Epithelial cell of proximal tubule (primary cell): Measurements from ENCODE around the gene RAB3IP. TPM values are rescaled to one million over a fixed set of nuclear protein-coding genes. Genes with fewer than 3 reads are reported as not detected.

Experiments used
- DNase-seq: peaks from one replicate; pipeline ENCODE4 v3.0.0-alpha.2; 2011; ENCODE audit warnings: low read depth
- H3K4me3 ChIP-seq: 2 replicates; pipeline ENCODE4 v1.5.1; 2011; ENCODE audit warnings: low read depth, mild to moderate bottlenecking, low read length
- total RNA-seq: library from RNA; depleted of rRNA; stranded (reverse); fragments of >200 nt; gene quantifications from 2 replicates; pipeline ENCODE4 v1.2.3, GENCODE V29; 2015
- TF ChIP-seq, protein P1 (sequence below): conservative IDR thresholded peaks from 2 replicates; pipeline ENCODE4 v1.5.1; 2012; ENCODE audit warnings: low read depth, mild to moderate bottlenecking, low read length

Gene RAB3IP, protein sequence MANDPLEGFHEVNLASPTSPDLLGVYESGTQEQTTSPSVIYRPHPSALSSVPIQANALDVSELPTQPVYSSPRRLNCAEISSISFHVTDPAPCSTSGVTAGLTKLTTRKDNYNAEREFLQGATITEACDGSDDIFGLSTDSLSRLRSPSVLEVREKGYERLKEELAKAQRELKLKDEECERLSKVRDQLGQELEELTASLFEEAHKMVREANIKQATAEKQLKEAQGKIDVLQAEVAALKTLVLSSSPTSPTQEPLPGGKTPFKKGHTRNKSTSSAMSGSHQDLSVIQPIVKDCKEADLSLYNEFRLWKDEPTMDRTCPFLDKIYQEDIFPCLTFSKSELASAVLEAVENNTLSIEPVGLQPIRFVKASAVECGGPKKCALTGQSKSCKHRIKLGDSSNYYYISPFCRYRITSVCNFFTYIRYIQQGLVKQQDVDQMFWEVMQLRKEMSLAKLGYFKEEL
- total RNA-seq, result 45.4 and 62.6 TPM in 2 replicates

DNA sequence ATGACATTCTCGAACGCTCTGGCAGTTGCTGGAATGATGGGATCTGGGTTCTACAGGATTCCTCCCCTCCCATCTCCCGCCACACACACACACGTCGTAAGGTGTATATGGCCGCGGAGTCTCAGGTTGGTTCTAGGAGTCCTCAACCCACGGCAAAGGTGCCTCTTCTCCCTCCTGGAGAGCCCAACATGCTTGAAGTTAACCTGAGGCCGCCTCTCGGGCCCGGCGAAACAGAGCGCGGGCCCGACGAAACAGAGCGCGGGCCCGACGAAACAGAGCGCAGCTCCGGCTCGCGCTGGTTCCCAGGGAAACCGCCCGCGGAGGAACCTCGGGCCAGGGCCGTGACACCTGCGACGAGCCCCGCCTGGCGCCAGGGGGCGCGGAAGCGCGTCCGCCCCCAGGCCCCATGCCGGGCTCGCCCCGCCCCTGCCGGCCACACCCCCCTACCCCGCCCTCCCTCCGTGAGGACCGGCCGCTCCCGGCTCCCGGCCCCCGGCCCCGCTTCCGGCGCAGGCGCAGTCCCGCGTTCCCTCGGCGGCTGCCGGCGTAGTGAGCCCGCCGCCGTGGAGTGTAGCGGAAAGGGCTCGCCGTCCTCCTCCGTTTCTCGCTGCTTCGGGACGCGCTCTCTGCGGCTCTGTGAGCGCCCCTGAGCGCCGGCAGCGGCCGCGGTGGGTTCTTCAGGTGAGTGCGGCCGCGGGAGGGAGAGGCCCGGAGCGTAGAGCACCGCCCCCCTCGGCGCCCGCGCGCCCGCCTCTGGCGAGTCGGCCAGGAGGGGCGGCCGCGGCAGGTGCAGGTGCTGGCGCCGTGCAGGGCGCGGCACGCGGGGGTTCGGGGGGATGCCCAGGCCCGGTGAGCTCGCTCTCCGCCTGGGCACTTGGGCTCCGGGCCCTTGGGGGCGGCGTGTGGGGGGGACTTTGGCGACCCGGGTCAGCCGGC is at the start of gene RAB3IP:
TSS of gene RAB3IP (plus strand) at position 510 of the 936 bp plus-strand sequence. CDS start 16,549 bp downstream, outside the sequence.
- TF ChIP-seq, protein P1, sequence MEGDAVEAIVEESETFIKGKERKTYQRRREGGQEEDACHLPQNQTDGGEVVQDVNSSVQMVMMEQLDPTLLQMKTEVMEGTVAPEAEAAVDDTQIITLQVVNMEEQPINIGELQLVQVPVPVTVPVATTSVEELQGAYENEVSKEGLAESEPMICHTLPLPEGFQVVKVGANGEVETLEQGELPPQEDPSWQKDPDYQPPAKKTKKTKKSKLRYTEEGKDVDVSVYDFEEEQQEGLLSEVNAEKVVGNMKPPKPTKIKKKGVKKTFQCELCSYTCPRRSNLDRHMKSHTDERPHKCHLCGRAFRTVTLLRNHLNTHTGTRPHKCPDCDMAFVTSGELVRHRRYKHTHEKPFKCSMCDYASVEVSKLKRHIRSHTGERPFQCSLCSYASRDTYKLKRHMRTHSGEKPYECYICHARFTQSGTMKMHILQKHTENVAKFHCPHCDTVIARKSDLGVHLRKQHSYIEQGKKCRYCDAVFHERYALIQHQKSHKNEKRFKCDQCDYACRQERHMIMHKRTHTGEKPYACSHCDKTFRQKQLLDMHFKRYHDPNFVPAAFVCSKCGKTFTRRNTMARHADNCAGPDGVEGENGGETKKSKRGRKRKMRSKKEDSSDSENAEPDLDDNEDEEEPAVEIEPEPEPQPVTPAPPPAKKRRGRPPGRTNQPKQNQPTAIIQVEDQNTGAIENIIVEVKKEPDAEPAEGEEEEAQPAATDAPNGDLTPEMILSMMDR, result peak; percentile 49
- DNase-seq, result no peak
- peak within 1 kb of the TSS; percentile 89 for H3K4me3 ChIP-seq

DNA sequence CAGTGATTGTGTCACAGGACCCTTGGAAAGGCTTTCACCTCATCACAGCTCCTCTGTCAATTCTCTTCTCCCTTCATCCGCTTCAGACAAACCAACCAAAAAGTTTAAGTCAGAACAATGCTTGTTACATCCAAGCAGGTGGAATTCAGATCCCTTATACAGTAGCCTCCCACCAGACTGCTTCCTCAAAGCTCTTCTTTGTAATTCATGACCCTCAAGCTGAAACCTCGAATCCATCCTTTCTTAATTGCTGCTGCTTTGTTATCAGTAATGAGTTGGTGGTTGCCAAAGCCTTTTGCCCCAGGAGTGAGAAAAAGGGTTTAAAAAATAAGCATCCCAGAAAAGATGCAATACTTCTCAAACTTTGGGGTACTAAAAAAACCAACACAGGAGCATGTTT is 49.0 kb upstream of the RAB3IP start:
- no peak for DNase-seq
- no peak overlapping the region for H3K4me3 ChIP-seq
- TF ChIP-seq, protein P1, result no peak

DNA sequence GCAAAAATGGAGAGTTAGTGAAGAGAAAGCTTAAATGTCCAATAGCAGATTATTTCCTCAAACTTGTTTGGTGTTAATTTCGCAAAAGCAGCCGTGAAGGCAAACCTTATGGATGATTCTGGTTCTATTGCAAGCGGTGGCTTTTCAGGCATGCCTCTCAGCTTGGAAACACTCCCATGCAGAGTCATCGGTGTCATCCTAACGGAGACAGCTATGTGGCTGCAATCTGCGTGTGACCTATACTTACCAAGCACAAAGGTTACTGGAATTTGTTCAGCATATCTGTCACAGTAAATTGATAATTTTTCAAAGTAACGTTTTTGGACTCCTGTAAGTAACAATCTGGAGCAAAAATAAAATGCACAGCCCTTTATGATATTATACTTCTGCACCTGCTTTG is 44.5 kb upstream of the RAB3IP start:
- TF ChIP-seq, protein P1, result no peak
- no peak for DNase-seq
- H3K4me3 ChIP-seq, result no peak overlapping the region

DNA sequence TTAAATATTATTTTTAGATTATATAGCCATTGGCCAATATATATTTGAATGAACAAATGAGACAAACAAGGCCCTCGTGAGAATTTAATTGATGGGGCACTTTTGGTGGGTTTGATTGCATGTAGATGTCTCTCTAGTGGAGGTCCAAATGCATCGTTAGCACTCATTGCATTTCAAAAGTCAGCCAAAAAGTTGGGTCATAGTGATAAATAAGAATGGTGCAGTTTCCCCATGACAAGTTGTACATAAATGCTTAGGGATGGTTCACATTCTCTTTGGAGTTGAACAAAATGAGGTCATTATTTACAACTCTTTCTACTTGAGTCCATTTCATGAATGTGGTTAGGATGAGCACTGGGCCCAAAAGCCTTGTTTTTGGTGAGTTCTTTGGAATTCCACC is 40.6 kb upstream of the RAB3IP start:
- H3K4me3 ChIP-seq, result no peak overlapping the region
- TF ChIP-seq, protein P1, result no peak
- no peak for DNase-seq

DNA sequence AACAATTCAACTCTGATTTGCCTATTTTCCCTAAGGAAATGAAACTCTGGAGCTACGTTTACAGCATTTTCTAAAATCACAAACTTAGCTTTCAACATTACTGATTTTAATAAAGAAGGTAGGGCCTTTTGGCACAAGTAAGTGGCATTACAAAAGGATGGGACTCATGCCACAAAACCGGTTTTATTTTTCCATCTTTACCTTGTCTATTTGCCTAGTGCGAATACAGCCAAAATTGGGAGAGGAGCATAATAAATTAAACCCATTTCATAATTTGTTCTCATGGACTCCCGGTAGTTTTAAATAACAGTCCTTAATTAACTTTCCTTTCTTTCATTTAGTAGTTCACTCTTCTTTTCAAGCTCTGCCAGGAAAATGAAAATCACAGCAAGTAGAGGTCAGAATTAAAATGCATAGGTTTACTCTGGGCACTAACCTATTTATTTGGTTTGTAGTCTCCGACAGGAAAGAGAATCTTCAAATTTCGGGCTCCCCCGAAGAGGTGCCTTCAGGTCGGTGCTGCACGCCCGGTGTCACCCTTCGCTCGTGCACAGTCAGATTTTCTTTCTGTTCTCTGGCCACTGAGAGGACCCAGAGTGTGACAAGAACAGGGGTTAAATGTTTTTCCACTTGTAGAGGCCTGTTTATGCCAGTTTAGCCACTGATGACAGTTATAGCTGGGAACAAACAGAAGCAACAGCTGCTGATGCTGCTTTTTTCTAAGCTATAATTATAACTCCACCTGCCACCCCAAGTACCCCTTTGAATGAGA is 39.7 kb upstream of the RAB3IP start, which contains the start of gene BEST3:
TSS of gene BEST3 (minus strand) at position 535 of the 772 bp plus-strand sequence. CDS start 1,505 bp downstream, outside the sequence.
- TF ChIP-seq, protein P1, result no peak
- DNase-seq, result no peak
- H3K4me3 ChIP-seq, result no peak within 1 kb of the TSS

DNA sequence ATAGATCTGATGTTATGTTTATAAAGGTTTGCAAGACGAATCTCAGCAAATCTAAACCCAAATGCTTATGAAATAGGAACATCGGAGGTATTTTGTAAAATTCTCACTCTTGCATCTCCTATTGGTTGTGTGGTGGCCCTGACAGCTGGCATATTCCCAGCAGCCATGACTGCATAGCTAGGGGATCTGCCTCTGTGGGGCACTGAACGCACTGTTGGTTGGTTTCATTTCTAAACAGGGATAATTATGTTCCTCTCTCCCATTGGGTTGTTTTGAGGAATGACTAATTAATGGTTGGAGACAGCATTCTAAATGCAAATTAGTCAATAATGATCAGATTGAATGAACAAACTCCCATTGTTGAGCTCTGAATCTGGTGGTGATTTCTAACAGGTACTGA is 36.8 kb upstream of the RAB3IP start:
- DNase-seq, result no peak
- no peak overlapping the region for H3K4me3 ChIP-seq
- TF ChIP-seq, protein P1, result no peak
